Endothelial cell of umbilical vein (primary cell): ENCODE measurements around the gene PCP2. TPM values are rescaled to one million over a fixed set of nuclear protein-coding genes. Genes with fewer than 3 reads are reported as not detected.

ENCODE experiments used
- BruUV-seq: library from RNA; stranded (reverse); fragments of 400-500 nt; replicated peaks from 2 replicates; lab custom pipeline; 2021; lab: Mats Ljungman, UMichigan
- CTCF ChIA-PET: fragments of 300-600, 350-600 bp; sonication (Branson Sonifier 250); formaldehyde crosslinking; loops from one replicate; lab custom pipeline; 2021; ENCODE audit warnings: antibody characterized with exemption, inconsistent platforms; lab: Charles Lee
- POLR2A ChIA-PET: fragments of 300-600, 350-600 bp; sonication (Branson Sonifier 250); formaldehyde crosslinking; loops from one replicate; lab custom pipeline; 2021; ENCODE audit warnings: antibody characterized with exemption, inconsistent platforms; lab: Charles Lee
- DNase-seq: peaks from one replicate; pipeline ENCODE4 v3.0.0-alpha.2; 2011; ENCODE audit warnings: low read depth, low spot score
- FAIRE-seq: peaks from 2 replicates; lab custom pipeline; 2011; peaks lifted over from hg19 to GRCh38; lab: Jason Lieb, UNC
- H2AFZ ChIP-seq: 2 replicates; pipeline ENCODE4 v1.6.0; 2012; ENCODE audit warnings: low read depth, low read length, control low read depth, inconsistent platforms
- H3K27ac ChIP-seq: 2 replicates; pipeline ENCODE4 v1.5.1; 2011; ENCODE audit warnings: low read depth, mild to moderate bottlenecking, control low read depth, low read length, moderate library complexity; ENCODE audit not compliant: insufficient read depth
- H3K27me3 ChIP-seq, 2 experiments: 2 replicates each; pipeline versions ENCODE4 v1.6.0 to v1.6.1; 2011; ENCODE audit warnings: low read length in 2 of 2, mixed read lengths in 1 of 2; ENCODE audit not compliant: control insufficient read depth in 2 of 2, insufficient read depth in 2 of 2
- H3K36me3 ChIP-seq, 2 experiments: 2 replicates in 1 of 2; 3 replicates in 1 of 2; pipeline ENCODE4 v1.5.1; 2011; ENCODE audit warnings: low read length in 2 of 2, mild to moderate bottlenecking in 1 of 2, moderate library complexity in 1 of 2; ENCODE audit not compliant: control insufficient read depth in 2 of 2, insufficient read depth in 2 of 2; ENCODE audit errors: extremely low read depth in 1 of 2
- H3K4me1 ChIP-seq: 3 replicates; pipeline ENCODE4 v1.5.1; 2011; ENCODE audit warnings: mild to moderate bottlenecking, low read length; ENCODE audit not compliant: control insufficient read depth, insufficient read depth; ENCODE audit errors: extremely low read depth
- H3K4me2 ChIP-seq: 2 replicates; pipeline ENCODE4 v1.6.1; 2011; ENCODE audit warnings: low read length, control low read depth, mixed read lengths; ENCODE audit not compliant: insufficient read depth
- H3K4me3 ChIP-seq, 3 experiments: fragments of 200-600 bp in 1 of 3; sonication (generic), shearing (Covaris generic) in 1 of 3; replicated peaks in 1 of 3; 2 replicates each; pipeline ENCODE4 v1.5.1; 2011 to 2016; ENCODE audit warnings: control low read depth in 3 of 3, low read length in 3 of 3, mild to moderate bottlenecking in 2 of 3, inconsistent platforms in 1 of 3, low read depth in 1 of 3, moderate library complexity in 1 of 3; ENCODE audit not compliant: insufficient read depth in 1 of 3
- H3K79me2 ChIP-seq: 2 replicates; pipeline ENCODE4 v1.6.0; 2012; ENCODE audit warnings: low read length, inconsistent platforms; ENCODE audit not compliant: control insufficient read depth, insufficient read depth
- H3K9ac ChIP-seq: replicated peaks from 2 replicates; pipeline ENCODE3; 2011; ENCODE audit warnings: low read length, control low read depth; ENCODE audit not compliant: insufficient read depth; ENCODE audit errors: extremely low read depth
- H3K9me1 ChIP-seq: replicated peaks from 3 replicates; pipeline ENCODE4 v1.6.0; 2011; ENCODE audit warnings: mild to moderate bottlenecking, low read length; ENCODE audit not compliant: control insufficient read depth, insufficient read depth; ENCODE audit errors: extremely low read depth
- H3K9me3 ChIP-seq: replicated peaks from 2 replicates; pipeline ENCODE4 v1.5.1; 2012; ENCODE audit warnings: low read length, inconsistent platforms; ENCODE audit not compliant: control insufficient read depth, insufficient read depth
- H4K20me1 ChIP-seq: replicated peaks from 2 replicates; pipeline ENCODE3; 2011; ENCODE audit warnings: mild to moderate bottlenecking, low read length; ENCODE audit not compliant: control insufficient read depth, insufficient read depth; ENCODE audit errors: extremely low read depth
- EZH2 ChIP-seq: IDR thresholded peaks from 2 replicates; pipeline ENCODE4 v1.6.1; 2012; ENCODE audit warnings: borderline replicate concordance, low read depth, mild to moderate bottlenecking, moderate library complexity, low read length, inconsistent platforms; ENCODE audit not compliant: severe bottlenecking
- FOS ChIP-seq: IDR thresholded peaks from 2 replicates; pipeline ENCODE4 v1.6.1; 2011; ENCODE audit warnings: mild to moderate bottlenecking, low read length, moderate library complexity, borderline replicate concordance; ENCODE audit not compliant: insufficient read depth
- JUN ChIP-seq: IDR thresholded peaks from 2 replicates; pipeline ENCODE4 v1.6.1; 2011; ENCODE audit warnings: borderline replicate concordance, low read depth; ENCODE audit not compliant: insufficient read length, insufficient read depth
- POLR2A ChIP-seq: IDR thresholded peaks from 2 replicates; pipeline ENCODE4 v1.6.1; 2012; ENCODE audit warnings: low read depth, mild to moderate bottlenecking, control low read depth, low read length
- POLR2AphosphoS5 ChIP-seq: IDR thresholded peaks from 2 replicates; pipeline ENCODE4 v1.6.1; 2012; ENCODE audit warnings: low read depth, mild to moderate bottlenecking, control low read depth, low read length, moderate library complexity; ENCODE audit not compliant: insufficient read depth
- dilution Hi-C: fragments of 300-500 bp; cut with MboI; formaldehyde crosslinking; loops from one replicate; pipeline ENCODE4 v1.15.0; 2019; ENCODE audit warnings: low sequenced_read_pairs; ENCODE audit not compliant: extremely low pct_ligation_motif_present
- intact Hi-C: fragments of 100-400 bp; cut with micrococcal nuclease; formaldehyde crosslinking; loops from one replicate; pipeline ENCODE4 v1.10.0; 2022
- polyA plus RNA-seq, 4 experiments: library from polyadenylated mRNA; depleted of rRNA in 3 of 4; stranded (reverse) in 3 of 4; unstranded in 1 of 4; fragments of >200 nt; gene quantifications; 2 replicates each; pipeline versions ENCODE4 v1.2.1 to v1.2.3, GENCODE V29; 2011 to 2012; ENCODE audit warnings: missing spikeins in 1 of 4
- total RNA-seq: library from RNA; stranded (reverse); gene quantifications from 2 replicates; pipeline ENCODE4 v1.2.3, GENCODE V29; 2021
- TF ChIP-seq, protein P1 (sequence below): IDR thresholded peaks from 2 replicates; pipeline ENCODE4 v1.6.1; 2011; ENCODE audit not compliant: insufficient read depth, insufficient read length

The PCP2 gene
- total and polyA plus RNA-seq, 2 donors (not counting 3 experiments of a cell fraction or from before 2014, with no cell fraction given): not detected

- no TSS peak for BruUV-seq
- CTCF ChIA-PET: interaction anchor here (0.8 to 1.1 kb wide), 2 partner anchors 69 to 233 kb away, joined by 3 read pairs; no protein-coding TSS in a partner anchor
- H4K20me1 ChIP-seq: no peaks in the 10 kb centered on the region
- peaks cover 0 to 4% of the 10 kb centered on the region in 2 experiments for H3K36me3 ChIP-seq
- peak within 1 kb of the TSS; percentile 53 for H3K4me2 ChIP-seq
- intact Hi-C loops (loop anchor here (1.0 kb wide), 1 partner anchor 8 kb away; the partner anchor contains the start of genes PET100 and XAB2), dilution Hi-C loops (no loop called here)
- peak within 1 kb of the TSS; percentile 98 for H2AFZ ChIP-seq
- TF ChIP-seq POLR2AphosphoS5 (peak; percentile 13), JUN (no peak), POLR2A (no peak), FOS (no peak)
- TF ChIP-seq, protein P1, sequence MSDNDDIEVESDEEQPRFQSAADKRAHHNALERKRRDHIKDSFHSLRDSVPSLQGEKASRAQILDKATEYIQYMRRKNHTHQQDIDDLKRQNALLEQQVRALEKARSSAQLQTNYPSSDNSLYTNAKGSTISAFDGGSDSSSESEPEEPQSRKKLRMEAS: peak; percentile 10
- no peaks in the 10 kb centered on the region for H3K9me3 ChIP-seq
- peak within 1 kb of the TSS; percentile 58 for H3K27ac ChIP-seq
- H3K9ac ChIP-seq: peak within 1 kb of the TSS; percentile 49
- DNase-seq: peak; percentile 34
- H3K4me3 ChIP-seq: peak within 1 kb of the TSS; percentile 42 to 62 (median 61)
- H3K79me2 ChIP-seq: no peaks in the 10 kb centered on the region
- peaks cover 7% of the 10 kb centered on the region for H3K4me1 ChIP-seq
- no peaks in the 10 kb centered on the region for H3K9me1 ChIP-seq
- H3K27me3 ChIP-seq: no peaks in the 10 kb centered on the region
- POLR2A ChIA-PET: no interaction called here
- no peak for FAIRE-seq
Measured at GRCh38 chr19:7636691-7637373, 3.3 kb upstream of the PCP2 start, which contains the start of gene STXBP2. Gene STXBP2 (plus strand): TSS chr19:7637110. CDS start chr19:7637150, 40 bp downstream.

DNA sequence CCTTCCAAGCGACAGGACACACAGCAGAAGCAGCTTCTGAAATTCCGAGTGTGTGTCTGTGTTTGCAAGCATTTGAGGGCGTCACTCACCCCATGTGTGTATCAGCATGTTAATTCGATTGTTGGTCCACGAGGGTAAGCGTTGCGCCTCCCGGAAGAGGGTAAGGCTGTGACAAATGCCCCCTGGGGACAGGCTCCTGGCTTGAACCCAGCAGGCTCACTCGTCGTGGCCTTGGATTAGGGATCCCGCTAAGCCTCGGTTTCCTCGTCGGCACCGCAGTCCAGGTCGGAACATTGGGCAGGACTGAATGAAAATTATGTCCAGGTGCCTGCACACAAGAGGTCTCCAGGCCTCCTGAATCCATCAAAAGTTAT lies 2.8 kb upstream of the PCP2 start:
- dilution Hi-C loops (no loop called here), intact Hi-C loops (no loop called here)
- Histone ChIP-seq H3K27me3 (no peaks in the 10 kb centered on the region), H3K36me3 (peaks cover 0 to 4% of the 10 kb centered on the region in 2 experiments), H3K4me3 (no peak overlapping the region), H3K9me1 (no peaks in the 10 kb centered on the region), H3K4me2 (peak overlapping the region; percentile 53), H3K4me1 (peaks cover 7% of the 10 kb centered on the region), H3K9me3 (no peaks in the 10 kb centered on the region), H2AFZ (peak overlapping the region; percentile 98), H3K79me2 (no peaks in the 10 kb centered on the region), H3K27ac (no peak overlapping the region), H3K9ac (no peak overlapping the region), H4K20me1 (no peaks in the 10 kb centered on the region)
- FAIRE-seq: no peak
- no TSS peak for BruUV-seq
- TF ChIP-seq FOS: no peak
- TF ChIP-seq, protein P1: no peak
- TF ChIP-seq EZH2: no peak
- no peak for TF ChIP-seq POLR2A
- POLR2A ChIA-PET: no interaction called here
- DNase-seq: no peak
- CTCF ChIA-PET: interaction anchor here (0.7 kb wide), 1 partner anchor 45 kb away, joined by 3 read pairs; the partner anchor contains the start of gene TRAPPC5
